SK-N-SH treated with all-trans-retinoic acid at 6 μM for 48 hours (cell line): Measurements from ENCODE around the gene TMTC2.

Source experiments
- BACH2 ChIP-seq: fragments of 250-450 bp; sonication (Bioruptor Pico); IDR thresholded peaks from 2 replicates; pipeline ENCODE4 v1.9.0; 2021; ENCODE audit warnings: mild to moderate bottlenecking, borderline replicate concordance
- CREB5 ChIP-seq: fragments of 250-450 bp; sonication (Bioruptor Pico); IDR thresholded peaks from 2 replicates; pipeline ENCODE4 v1.5.1; 2020; ENCODE audit warnings: low read depth, mild to moderate bottlenecking, moderate library complexity
- CSDC2 ChIP-seq: fragments of 250-450 bp; sonication (Bioruptor Pico); IDR thresholded peaks from 2 replicates; pipeline ENCODE4 v1.5.0; 2020; ENCODE audit warnings: mild to moderate bottlenecking, moderate library complexity
- ISL1 ChIP-seq: fragments of 250-450 bp; sonication (Bioruptor Pico); IDR thresholded peaks from 2 replicates; pipeline ENCODE4 v2.1.2; 2022; ENCODE audit warnings: mild to moderate bottlenecking, moderate library complexity
- OSR1 ChIP-seq: fragments of 250-450 bp; sonication (Bioruptor Pico); IDR thresholded peaks from 2 replicates; pipeline ENCODE4 v1.8.0; 2022; ENCODE audit warnings: moderate library complexity, mild to moderate bottlenecking, inconsistent platforms
- PATZ1 ChIP-seq: fragments of 250-450 bp; sonication (Bioruptor Pico); IDR thresholded peaks from 2 replicates; pipeline ENCODE4 v1.8.0; 2020; ENCODE audit warnings: mild to moderate bottlenecking, moderate library complexity, borderline replicate concordance
- POU6F1 ChIP-seq: fragments of 250-450 bp; sonication (Bioruptor Pico); IDR thresholded peaks from 2 replicates; pipeline ENCODE4 v1.8.0; 2021; ENCODE audit warnings: low read depth, mild to moderate bottlenecking, moderate library complexity, borderline replicate concordance
- TCF4 ChIP-seq: fragments of 250-450 bp; sonication (Bioruptor Pico); IDR thresholded peaks from 2 replicates; pipeline ENCODE4 v1.8.0; 2021; ENCODE audit warnings: mild to moderate bottlenecking, moderate library complexity, borderline replicate concordance
- TOX ChIP-seq: fragments of 250-450 bp; sonication (Bioruptor Pico); IDR thresholded peaks from 2 replicates; pipeline ENCODE4 v1.8.0; 2021; ENCODE audit warnings: mild to moderate bottlenecking, moderate library complexity, borderline replicate concordance
- TSHZ2 ChIP-seq: fragments of 250-450 bp; sonication (Bioruptor Pico); IDR thresholded peaks from 2 replicates; pipeline ENCODE4 v1.5.0; 2020; ENCODE audit warnings: mild to moderate bottlenecking, moderate library complexity
- ZNF565 ChIP-seq: fragments of 450-650 bp; formaldehyde crosslinking; conservative IDR thresholded peaks from 2 replicates; pipeline ENCODE4 v1.5.0; 2020; ENCODE audit warnings: low read depth, mild to moderate bottlenecking, moderate library complexity
- ZNF8 ChIP-seq: fragments of 450-650 bp; formaldehyde crosslinking; IDR thresholded peaks from 2 replicates; pipeline ENCODE4 v1.5.0; 2020; ENCODE audit warnings: mild to moderate bottlenecking, moderate library complexity

GRCh38 chr12:82852529-82852928 lies 165.8 kb downstream of the TMTC2 start:
- TF ChIP-seq CREB5 (no peak), ISL1 (no peak), ZNF8 (CRISPR knock-in tag) (no peak), CSDC2 (CRISPR knock-in tag) (no peak), TSHZ2 (CRISPR knock-in tag) (no peak), PATZ1 (CRISPR knock-in tag) (no peak), TOX (CRISPR knock-in tag) (no peak), BACH2 (no peak), ZNF565 (CRISPR knock-in tag) (no peak), POU6F1 (CRISPR knock-in tag) (no peak), TCF4 (CRISPR knock-in tag) (no peak), OSR1 (CRISPR knock-in tag) (no peak)
